PC-3 (cell line): Measurements from ENCODE around the gene NFYC.

Experiments
- EZH2 ChIP-seq: fragments of 300-600 bp; sonication (generic); IDR thresholded peaks from one replicate; pipeline ENCODE4 v1.6.1; 2017; ENCODE audit warnings: antibody characterized with exemption, mild to moderate bottlenecking, low read length; ENCODE audit not compliant: unreplicated experiment
- TF ChIP-seq, protein P1 (sequence below): fragments of 300-600 bp; sonication (generic); conservative IDR thresholded peaks from 2 replicates; pipeline ENCODE4 v1.5.1; 2017; ENCODE audit warnings: antibody characterized with exemption, low read depth, mild to moderate bottlenecking, low read length

DNA sequence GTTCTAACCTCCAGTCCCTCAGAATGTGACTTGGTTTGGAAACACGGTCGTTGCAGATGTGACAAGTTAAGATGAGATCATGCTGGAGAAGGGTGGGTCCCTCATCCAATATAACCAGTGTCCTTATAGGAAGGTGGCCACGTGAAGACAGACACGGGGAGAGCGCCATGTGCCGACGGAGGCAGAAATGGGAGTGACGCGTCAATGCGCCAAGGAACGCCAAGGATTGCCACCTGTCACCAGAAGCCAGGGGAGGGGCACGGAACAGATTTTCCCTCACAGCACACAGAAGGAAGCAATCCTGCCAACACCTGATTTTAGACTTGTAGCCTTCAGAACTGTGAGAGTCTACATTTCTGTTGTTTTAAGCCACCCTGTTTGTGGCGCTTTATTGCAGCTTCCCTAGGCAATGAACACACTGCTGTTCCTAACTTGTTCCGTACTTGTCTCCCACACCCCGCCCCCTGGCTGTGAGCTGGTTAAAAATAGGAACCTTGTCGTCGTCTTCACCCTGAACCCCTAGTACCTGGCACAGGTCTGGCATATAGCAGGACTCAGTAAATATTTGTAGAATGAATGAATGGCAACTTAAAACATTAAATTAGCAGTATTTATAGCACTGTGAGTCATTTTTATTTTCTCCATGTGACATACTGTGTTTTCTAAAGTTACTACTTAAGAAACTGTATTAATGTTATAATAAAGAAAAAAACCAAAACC lies 40.2 kb upstream of the NFYC start:
- TF ChIP-seq, protein P1, sequence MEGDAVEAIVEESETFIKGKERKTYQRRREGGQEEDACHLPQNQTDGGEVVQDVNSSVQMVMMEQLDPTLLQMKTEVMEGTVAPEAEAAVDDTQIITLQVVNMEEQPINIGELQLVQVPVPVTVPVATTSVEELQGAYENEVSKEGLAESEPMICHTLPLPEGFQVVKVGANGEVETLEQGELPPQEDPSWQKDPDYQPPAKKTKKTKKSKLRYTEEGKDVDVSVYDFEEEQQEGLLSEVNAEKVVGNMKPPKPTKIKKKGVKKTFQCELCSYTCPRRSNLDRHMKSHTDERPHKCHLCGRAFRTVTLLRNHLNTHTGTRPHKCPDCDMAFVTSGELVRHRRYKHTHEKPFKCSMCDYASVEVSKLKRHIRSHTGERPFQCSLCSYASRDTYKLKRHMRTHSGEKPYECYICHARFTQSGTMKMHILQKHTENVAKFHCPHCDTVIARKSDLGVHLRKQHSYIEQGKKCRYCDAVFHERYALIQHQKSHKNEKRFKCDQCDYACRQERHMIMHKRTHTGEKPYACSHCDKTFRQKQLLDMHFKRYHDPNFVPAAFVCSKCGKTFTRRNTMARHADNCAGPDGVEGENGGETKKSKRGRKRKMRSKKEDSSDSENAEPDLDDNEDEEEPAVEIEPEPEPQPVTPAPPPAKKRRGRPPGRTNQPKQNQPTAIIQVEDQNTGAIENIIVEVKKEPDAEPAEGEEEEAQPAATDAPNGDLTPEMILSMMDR: no peak; the same call in 1 of the 2 replicates
- TF ChIP-seq EZH2: no peak
